PC-9 (cell line): Measurements from ENCODE around the gene HSD17B10.

Experiments
- EZH2 ChIP-seq: fragments of 200-600 bp; sonication (generic); IDR thresholded peaks from 2 replicates; pipeline ENCODE4 v1.8.0; 2017; ENCODE audit warnings: antibody characterized with exemption, low read depth
- TF ChIP-seq, protein P1 (sequence below): fragments of 200-600 bp; sonication (generic); conservative IDR thresholded peaks from 2 replicates; pipeline ENCODE4 v1.6.1; 2017; ENCODE audit warnings: mixed run types, antibody characterized with exemption, mild to moderate bottlenecking, moderate library complexity

DNA sequence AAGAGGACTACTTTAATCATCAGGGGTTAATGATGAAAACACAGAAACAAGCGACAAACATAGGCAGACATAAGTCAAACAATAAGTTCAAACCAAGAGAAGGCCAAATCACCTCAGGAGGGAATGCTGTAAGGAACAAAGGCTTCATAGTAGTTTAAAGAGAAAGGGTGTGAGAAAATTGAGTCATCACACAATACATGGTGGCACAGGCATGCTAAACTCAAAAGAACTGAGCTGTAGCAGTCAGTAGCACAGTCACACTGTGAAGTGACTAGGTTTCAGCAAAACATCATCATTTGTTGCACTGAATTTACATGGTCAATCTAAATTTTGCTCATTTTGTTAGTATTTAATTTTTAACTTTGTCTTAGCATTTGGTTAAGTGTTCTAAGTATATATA lies 36.0 kb downstream of the HSD17B10 start:
- TF ChIP-seq, protein P1, sequence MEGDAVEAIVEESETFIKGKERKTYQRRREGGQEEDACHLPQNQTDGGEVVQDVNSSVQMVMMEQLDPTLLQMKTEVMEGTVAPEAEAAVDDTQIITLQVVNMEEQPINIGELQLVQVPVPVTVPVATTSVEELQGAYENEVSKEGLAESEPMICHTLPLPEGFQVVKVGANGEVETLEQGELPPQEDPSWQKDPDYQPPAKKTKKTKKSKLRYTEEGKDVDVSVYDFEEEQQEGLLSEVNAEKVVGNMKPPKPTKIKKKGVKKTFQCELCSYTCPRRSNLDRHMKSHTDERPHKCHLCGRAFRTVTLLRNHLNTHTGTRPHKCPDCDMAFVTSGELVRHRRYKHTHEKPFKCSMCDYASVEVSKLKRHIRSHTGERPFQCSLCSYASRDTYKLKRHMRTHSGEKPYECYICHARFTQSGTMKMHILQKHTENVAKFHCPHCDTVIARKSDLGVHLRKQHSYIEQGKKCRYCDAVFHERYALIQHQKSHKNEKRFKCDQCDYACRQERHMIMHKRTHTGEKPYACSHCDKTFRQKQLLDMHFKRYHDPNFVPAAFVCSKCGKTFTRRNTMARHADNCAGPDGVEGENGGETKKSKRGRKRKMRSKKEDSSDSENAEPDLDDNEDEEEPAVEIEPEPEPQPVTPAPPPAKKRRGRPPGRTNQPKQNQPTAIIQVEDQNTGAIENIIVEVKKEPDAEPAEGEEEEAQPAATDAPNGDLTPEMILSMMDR = no peak
- no peak for TF ChIP-seq EZH2
